ENCODE measurements around the gene CYP2W1.

GRCh38 chr7:968205-969105 lies 14.5 kb upstream of the CYP2W1 start:
- no peak for TF ChIP-seq CTCF (IDR thresholded peaks at IDR 0.05)
- no peak for TF ChIP-seq POLR2A (IDR thresholded peaks at IDR 0.05)

Measured in vagina (tissue), 2 donors.